Breast epithelium (tissue), 4 donors: ENCODE measurements around the gene E2F7. TPM values are rescaled to one million over a fixed set of nuclear protein-coding genes. Genes with fewer than 3 reads are reported as not detected.
"Not testable (repeated sequence)": the region's sequence is repeated elsewhere in the genome, so short reads cannot be mapped to it uniquely, and the experiment has no call there.

Experiments
- DNase-seq, 2 donors: peaks; one replicate each; pipeline ENCODE4 v3.0.0-alpha.2; 2019; ENCODE audit warnings: low spot score in 2 of 2
- H3K27ac ChIP-seq, 2 donors: fragments of 200-600 bp; sonication (generic) in 1 of 2; one replicate each; pipeline ENCODE4 v1.5.1; 2016 to 2019; ENCODE audit warnings: mild to moderate bottlenecking in 1 of 2
- H3K27me3 ChIP-seq, 2 donors: fragments of 200-600 bp; sonication (generic) in 1 of 2; one replicate each; pipeline versions ENCODE4 v1.5.1 to v1.6.0; 2017 to 2019; ENCODE audit warnings: control low read depth in 1 of 2, mild to moderate bottlenecking in 1 of 2
- H3K36me3 ChIP-seq: fragments of 200-600 bp; one replicate; pipeline ENCODE4 v1.5.1; 2019
- H3K4me1 ChIP-seq, 2 donors: fragments of 200-600 bp; sonication (generic); one replicate each; pipeline ENCODE4 v1.5.1; 2016 to 2019; ENCODE audit warnings: control low read depth in 1 of 2
- H3K4me3 ChIP-seq, 3 donors: fragments of 200-600 bp; sonication (generic); 1 replicate in 2 of 3; 2 replicates in 1 of 3; pipeline ENCODE4 v1.5.1; 2016 to 2019; ENCODE audit warnings: mild to moderate bottlenecking in 3 of 3, moderate library complexity in 2 of 3
- H3K9me3 ChIP-seq, 2 donors: fragments of 200-600 bp; sonication (generic) in 1 of 2; one replicate each; pipeline ENCODE4 v1.5.1; 2016 to 2019; ENCODE audit warnings: control low read depth in 1 of 2
- CTCF ChIP-seq, 3 donors: fragments of 450-650 bp; IDR thresholded peaks; one replicate each; pipeline ENCODE4 v1.5.1; 2016 to 2017; ENCODE audit warnings: antibody characterized with exemption in 3 of 3, mild to moderate bottlenecking in 3 of 3, moderate library complexity in 3 of 3
- POLR2A ChIP-seq: fragments of 450-650 bp; IDR thresholded peaks from one replicate; pipeline ENCODE4 v1.6.1; 2016; ENCODE audit warnings: antibody characterized with exemption, mild to moderate bottlenecking, moderate library complexity
- POLR2AphosphoS5 ChIP-seq, 3 donors: sonication (generic); formaldehyde crosslinking; IDR thresholded peaks; one replicate each; pipeline ENCODE4 v1.6.1; 2017; ENCODE audit warnings: antibody characterized with exemption in 3 of 3
- intact Hi-C: fragments of 100-400 bp; cut with DNase I; formaldehyde crosslinking; loops from one replicate; pipeline ENCODE4 v1.15.1; 2023; ENCODE audit warnings: low total_unique reads
- total RNA-seq, 3 donors: library from RNA; depleted of rRNA; stranded (reverse); fragments of >200 nt; gene quantifications; one replicate each; pipeline ENCODE4 v1.1.0, GENCODE V29; 2016

E2F7 gene
- total RNA-seq, 3 donors from 2014 or later, result under 0.01 to 0.44 TPM; not detected in 1

DNA sequence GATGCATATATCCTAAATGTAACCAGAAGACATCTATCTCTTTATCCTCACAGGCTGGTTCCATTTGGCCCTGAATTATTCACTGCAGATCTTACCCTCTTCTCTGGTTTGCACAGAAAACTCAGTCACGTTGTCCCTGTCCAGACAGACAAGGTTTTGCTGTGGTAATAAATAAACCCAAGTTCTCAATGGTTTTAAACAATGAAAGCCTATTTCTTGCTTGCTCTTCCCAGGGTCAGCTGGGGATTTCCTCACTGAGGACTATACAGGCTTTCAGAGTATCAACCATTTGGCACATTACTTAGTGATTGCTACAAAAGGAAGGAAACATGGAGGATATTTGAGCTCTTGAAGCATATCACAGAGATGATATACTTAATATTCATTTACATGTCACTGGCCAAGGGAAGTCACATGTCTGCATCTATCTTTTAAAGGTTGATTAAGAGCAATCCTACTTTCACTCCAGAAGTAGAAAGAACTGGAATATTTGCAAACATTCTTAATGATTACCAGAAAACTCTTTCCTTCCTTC, 24.4 kb upstream of the E2F7 start:
- Histone ChIP-seq H3K4me3 (no peak overlapping the region), H3K36me3 (no peaks in the 10 kb centered on the region), H3K9me3 (no peaks in the 10 kb centered on the region), H3K27me3 (no peaks in the 10 kb centered on the region), H3K27ac (no peak overlapping the region), H3K4me1 (no peaks in the 10 kb centered on the region)
- intact Hi-C loops, result no loop called here
- TF ChIP-seq POLR2A, result no peak
- no peak for TF ChIP-seq POLR2AphosphoS5 (IDR thresholded peaks at IDR 0.05)
- no peak for DNase-seq

- Histone ChIP-seq H3K4me3 (no peak overlapping the region), H3K27ac (no peak overlapping the region), H3K27me3 (no peaks in the 10 kb centered on the region), H3K9me3 (no peaks in the 10 kb centered on the region), H3K4me1 (no peaks in the 10 kb centered on the region), H3K36me3 (no peaks in the 10 kb centered on the region)
- no peak for DNase-seq
- intact Hi-C loops, result no loop called here
- TF ChIP-seq POLR2A (no peak), POLR2AphosphoS5 (IDR thresholded peaks at IDR 0.05) (no peak), CTCF (IDR thresholded peaks at IDR 0.05) (no peak)
Measured at GRCh38 chr12:77087427-77087826, 22.1 kb upstream of the E2F7 start.

GRCh38 chr12:77082021-77082420, 16.7 kb upstream of the E2F7 start:
- H3K9me3 ChIP-seq, result no peaks in the 10 kb centered on the region
- TF ChIP-seq CTCF (IDR thresholded peaks at IDR 0.05) (no peak), POLR2AphosphoS5 (IDR thresholded peaks at IDR 0.05) (no peak), POLR2A (no peak)
- H3K27me3 ChIP-seq, result no peaks in the 10 kb centered on the region
- H3K4me1 ChIP-seq, result no peaks in the 10 kb centered on the region
- H3K4me3 ChIP-seq, result no peak overlapping the region
- intact Hi-C loops, result no loop called here
- H3K36me3 ChIP-seq, result no peaks in the 10 kb centered on the region
- H3K27ac ChIP-seq, result no peak overlapping the region
- DNase-seq, result no peak

DNA sequence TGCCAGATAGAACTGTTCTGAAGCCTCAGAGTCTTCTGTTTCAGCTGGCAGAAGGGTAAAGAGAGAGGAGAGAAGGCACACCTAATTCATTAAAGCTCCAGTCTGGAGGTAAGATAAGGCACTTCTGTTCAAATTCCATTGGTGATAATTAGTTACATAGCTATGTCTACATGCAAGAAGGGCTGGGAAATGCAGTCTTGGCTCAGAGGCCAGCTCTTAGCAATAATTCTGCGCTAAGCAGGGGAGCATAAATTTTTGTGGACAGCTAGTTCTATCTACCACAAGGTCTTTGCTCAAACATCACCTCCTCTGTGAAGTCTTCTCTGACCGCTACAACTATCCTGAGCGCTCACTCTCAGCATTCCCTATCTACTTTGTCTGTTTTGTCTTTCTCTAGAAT, 14.3 kb upstream of the E2F7 start:
- Histone ChIP-seq H3K4me3 (no peak overlapping the region), H3K27me3 (no peaks in the 10 kb centered on the region), H3K27ac (no peak overlapping the region), H3K36me3 (no peaks in the 10 kb centered on the region), H3K9me3 (no peaks in the 10 kb centered on the region), H3K4me1 (no peaks in the 10 kb centered on the region)
- intact Hi-C loops, result no loop called here
- no peak for DNase-seq
- TF ChIP-seq POLR2A (no peak), POLR2AphosphoS5 (IDR thresholded peaks at IDR 0.05) (no peak), CTCF (IDR thresholded peaks at IDR 0.05) (no peak)

DNA sequence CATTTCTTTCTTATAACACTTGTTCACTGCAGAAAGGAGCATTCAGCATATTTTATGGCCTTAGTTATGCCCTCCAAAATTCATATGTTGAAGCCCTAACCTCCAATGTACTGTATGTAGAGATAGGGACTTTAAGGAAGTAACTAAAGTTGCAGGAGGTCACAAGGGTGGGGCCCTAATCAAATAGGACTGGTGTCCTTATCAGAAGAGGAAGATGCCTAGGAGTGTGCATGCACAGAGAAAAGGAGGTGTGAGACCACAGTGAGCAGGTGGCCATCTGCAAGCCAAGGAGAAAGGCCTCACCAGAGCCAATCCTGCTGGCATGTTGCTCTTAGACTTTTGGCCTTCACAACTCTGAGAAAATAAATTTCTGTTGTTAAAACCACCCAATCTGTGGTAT, 12.9 kb upstream of the E2F7 start:
- Histone ChIP-seq H3K4me3 (no peak overlapping the region), H3K27ac (no peak overlapping the region), H3K9me3 (no peaks in the 10 kb centered on the region), H3K36me3 (no peaks in the 10 kb centered on the region), H3K27me3 (no peaks in the 10 kb centered on the region), H3K4me1 (no peaks in the 10 kb centered on the region)
- DNase-seq, result no peak
- no peak for TF ChIP-seq CTCF (IDR thresholded peaks at IDR 0.05)
- TF ChIP-seq POLR2AphosphoS5 (IDR thresholded peaks at IDR 0.05), result no peak
- no peak for TF ChIP-seq POLR2A
- intact Hi-C loops, result no loop called here

DNA sequence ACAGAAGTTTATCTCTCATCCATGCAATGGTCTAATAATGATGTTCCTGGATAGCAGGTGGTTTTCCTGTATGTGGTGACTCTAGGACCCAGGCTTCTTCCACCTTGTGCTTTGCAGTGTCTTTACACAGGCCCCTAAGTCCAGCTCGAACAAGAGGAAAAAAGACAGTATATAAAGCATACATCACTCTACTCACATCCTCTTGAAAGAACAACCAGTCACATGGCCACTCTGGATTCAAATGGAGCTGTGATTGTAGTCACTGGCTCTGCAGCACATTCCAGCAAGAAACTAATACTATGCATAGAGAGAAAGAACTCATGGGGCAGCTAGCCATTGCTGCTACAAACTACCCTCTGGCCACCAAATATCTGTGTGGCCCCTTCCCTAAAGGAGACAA, 11.5 kb upstream of the E2F7 start:
- TF ChIP-seq CTCF (IDR thresholded peaks at IDR 0.05), result no peak
- no peak for TF ChIP-seq POLR2A
- no peak for TF ChIP-seq POLR2AphosphoS5 (IDR thresholded peaks at IDR 0.05)
- no peaks in the 10 kb centered on the region for H3K36me3 ChIP-seq
- intact Hi-C loops, result no loop called here
- H3K27me3 ChIP-seq, result no peaks in the 10 kb centered on the region
- H3K4me1 ChIP-seq, result no peaks in the 10 kb centered on the region
- no peak overlapping the region for H3K27ac ChIP-seq
- H3K9me3 ChIP-seq, result no peaks in the 10 kb centered on the region
- no peak for DNase-seq
- no peak overlapping the region for H3K4me3 ChIP-seq

DNA sequence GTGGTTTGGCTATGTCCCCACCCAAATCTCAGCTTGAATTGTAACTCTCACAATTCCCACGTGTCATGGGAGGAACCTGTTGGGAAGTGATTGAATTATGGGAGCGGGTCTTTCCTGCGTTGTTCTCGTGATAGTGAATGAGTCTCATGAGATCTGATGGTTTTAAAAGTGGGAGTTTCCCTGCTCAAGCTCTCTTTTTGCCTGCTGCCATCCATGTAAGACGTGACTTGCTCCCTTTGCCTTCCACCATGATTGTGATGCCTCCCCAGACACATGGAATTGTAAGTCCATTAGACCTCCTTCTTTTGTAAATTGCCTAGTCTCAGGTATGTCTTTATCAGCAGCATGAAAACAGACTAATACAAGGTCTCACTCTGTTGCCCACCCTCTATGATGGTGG, 8.5 kb upstream of the E2F7 start:
- DNase-seq, H3K27me3 ChIP-seq, H3K27ac ChIP-seq, H3K4me3 ChIP-seq, H3K36me3 ChIP-seq, intact Hi-C loops, H3K4me1 ChIP-seq, H3K9me3 ChIP-seq: not testable (repeated sequence)
